Effector CD4-positive, alpha-beta T cell (primary cell): ENCODE measurements around the gene ANKRD44.
A peak's percentile ranks its signal among the peaks of the same experiment; 100 is the strongest.

ENCODE experiments used
- DNase-seq: peaks from one replicate; pipeline ENCODE4 v3.0.0-alpha.2; 2020

ANKRD44 gene

DNA sequence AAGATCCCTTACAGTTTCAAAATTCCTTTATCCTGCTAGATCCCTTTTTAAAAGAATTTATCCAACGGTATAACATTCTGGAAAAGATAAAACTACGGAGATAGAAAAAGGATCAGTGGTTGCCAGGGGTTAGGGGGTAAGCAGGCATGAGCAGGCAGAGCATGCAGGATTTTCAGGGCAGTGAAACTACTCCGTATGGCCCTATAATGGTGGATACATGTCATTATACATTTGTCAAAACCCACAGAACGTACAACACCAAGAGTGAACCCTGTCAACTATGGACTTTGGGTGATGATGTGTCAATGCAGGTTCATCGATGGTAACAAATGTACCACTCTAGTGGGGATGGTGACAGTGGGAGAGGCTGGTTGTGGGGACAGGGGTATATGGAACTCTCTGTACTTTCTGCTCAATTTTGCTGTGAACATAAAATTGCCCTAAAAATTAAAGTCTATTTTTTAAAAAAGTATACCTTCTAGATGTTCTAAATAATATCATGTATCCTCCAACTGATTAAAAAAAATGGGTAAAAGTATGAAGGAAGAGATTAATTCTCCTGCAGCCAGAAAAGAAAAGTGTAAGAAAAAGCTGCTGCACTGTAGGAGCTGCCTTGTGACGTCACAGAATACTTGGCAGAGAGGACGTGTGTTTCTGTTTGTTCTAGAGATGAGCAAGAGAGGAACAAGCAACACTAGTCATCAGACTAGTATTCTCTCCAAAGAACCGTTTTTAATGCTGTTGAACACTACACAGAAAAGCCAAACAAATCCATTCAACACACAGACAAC, 23.6 kb downstream of the ANKRD44 start:
- peak; percentile 49 for DNase-seq

DNA sequence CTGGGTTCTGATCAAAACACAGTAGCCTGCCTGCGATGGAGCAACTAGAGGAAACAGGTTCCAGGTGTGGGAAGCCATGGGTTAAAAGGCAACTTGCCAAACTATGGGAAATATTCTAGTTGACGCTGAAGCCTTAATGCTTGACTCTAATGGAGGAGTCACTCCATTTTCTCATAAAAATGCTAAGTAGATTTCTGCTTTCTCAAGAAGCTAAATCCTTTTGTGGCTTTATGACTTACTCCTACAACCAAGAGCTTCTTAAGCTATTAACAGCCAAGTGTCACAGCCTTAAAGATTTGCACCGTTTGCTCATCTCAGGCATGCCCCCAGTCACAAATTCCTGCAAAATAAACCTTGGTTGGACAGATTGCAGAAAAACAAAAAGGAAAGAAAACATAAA, 25.2 kb downstream of the ANKRD44 start:
- DNase-seq = no peak

DNA sequence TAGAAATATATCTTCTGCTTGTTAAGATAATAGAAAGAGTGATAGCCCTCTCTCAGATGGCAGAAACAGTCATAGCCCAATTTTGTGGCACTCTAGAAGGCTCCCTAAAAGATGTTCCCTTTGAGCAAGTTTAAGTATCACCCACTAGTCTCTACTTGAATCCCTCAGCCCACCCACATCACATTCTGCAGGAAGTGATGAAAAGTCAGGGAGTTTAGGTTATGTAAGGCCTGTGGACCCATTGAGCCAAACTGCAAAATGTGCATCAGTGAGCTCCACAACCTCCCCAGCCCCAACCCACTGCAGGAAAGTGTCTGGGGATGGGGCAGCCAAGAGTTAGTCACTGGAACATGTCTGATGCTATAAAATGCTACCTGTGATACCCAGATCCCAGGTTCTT, 25.6 kb downstream of the ANKRD44 start:
- no peak for DNase-seq

DNA sequence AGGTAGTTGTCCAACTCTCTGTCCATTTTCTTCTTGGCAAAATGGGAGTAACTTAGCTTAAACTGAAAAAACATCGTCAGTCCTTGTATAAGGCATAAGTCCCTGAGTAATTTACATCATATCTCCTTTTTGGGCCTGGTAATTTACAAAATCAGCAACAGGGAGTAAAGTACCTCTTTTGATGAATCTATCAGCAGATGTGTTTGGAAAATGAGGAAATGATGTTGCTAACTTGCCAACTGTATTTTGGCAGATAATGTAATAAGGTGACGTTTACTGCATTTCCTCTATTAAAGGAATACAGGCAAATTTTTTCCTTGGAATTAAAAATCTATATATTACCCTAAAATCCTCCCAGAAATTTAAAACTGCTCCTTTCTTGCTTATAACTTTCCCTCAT, 29.2 kb downstream of the ANKRD44 start:
- no peak for DNase-seq

DNA sequence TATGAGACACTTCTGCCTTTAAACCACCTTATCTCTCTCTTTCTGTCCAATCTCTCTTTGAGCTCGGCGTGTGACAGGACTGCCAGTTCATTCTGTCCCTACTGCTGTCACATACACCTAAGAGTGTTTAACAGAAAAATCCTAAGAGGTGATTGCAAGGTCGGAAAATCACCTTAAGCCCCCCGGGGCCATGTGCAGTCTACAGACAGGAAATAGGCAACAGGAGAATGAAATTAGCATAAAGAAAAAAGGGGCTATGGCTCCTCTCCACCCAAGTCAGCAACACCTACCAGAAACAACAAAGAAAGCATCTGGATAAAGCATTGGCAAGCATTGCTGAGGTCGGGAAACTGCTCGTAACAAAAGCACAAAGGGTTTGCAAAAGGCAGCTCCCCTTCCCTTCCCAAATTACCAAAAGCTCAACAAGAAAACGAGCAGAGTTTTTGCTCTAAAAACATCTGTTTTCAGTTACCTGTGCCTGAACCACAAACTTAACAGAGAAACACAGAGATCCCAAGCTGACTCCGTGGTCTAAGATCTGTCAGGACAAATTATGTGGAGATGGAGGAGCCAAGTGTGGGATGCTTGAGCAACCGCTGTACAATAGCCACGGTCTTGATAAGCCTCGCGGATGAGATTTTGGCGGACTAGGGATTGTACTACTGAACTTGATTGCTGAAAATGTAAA, 30.4 kb downstream of the ANKRD44 start:
- no peak for DNase-seq

DNA sequence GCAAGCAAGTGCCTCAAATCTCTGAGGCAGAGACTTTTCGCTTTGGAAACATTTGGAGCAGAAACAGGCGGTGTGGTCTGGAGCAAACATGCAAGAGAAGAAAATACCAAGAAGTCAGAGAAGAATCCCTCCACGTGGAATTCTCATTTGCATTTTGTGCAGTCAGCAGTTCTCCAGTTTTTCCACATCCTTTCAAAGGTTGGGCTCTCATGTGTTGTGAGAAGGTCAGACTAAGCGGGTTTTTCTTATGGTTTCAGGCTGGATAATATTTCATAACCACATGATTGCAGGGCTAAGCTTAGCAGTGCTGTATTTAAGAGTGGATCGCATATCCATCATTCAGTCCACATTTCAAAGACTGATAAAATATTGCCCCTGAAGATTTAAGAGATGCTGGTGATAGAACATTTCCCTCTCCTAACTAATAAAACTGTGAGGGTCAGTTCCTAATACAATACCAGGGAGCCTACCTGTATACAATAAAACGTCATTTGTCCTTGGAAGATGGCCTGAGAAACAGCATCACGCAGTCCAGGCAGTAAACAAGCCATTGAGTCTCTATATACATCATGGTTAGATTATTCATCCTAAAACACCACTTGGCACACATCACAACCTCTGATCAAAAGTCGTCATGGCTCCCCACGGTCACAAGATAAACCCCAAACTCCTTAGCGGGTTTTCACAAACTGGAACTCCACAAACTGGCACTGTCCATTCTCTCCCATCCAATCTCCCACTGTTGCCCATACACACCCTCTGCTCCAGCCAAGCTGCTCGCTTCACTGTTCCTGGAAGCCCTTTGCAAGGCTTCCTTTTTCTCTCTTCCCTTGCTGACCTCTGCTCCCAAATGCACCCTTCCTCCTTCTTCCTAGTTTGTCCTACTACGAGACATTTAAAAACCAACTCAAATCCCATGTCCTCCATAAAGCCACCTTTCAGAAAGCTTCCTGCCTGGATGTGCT, 31.5 kb downstream of the ANKRD44 start:
- no peak for DNase-seq

DNA sequence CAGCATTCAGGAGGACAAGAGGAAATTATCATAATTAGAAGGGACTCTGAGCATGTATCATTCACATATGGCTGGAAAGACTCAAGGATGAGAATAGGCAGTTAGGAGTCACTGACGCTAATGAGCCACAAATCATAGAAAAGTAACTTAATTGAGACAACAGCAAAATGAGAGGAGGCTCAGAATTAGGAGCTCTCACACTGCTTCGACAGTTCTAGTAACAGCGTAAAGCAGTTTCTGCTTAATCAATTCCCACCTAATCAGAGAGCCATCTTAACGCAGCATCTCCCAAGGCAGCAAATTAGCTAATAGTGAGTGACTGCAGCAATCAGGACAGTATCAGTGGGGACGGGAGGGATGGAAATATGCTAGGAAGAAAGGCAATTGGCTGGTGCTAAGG, 32.8 kb downstream of the ANKRD44 start:
- DNase-seq = no peak

DNA sequence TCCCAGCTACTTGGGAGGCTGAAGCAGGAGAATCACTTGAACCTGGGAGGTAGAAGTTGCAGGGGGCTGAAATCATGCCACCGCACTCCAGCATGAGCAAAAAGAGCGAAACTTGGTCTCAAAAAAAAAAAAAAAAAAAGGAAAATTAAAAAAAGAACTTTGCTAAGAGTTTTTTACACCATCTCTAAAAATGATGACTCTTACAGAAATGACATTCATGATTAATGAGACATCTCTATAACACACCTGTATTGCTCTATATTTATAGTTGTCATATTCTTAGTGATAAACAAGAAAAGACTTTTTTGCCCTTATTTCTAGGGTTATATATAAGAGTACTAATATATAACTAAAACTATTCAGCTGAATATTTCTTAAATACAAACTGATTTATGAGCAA, 34.4 kb downstream of the ANKRD44 start:
- no peak for DNase-seq

DNA sequence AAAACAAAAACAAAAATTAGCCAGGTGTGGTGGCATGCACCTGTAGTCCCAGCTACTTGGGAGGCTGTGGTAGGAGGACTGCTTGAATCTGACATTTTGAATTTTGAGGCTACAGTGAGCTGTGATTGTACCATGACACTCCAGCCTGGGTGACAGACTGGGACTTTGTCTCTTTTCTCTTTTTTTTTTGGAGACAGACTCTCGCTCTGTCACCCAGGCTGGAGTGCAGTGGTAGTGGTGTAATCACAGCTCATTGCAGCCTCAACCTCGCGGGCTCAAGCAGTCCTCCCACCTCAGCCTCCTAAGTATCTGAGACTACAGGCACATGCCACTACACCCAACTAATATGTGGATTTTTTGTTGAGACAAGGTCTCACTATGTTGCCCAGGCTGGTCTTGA, 35.6 kb downstream of the ANKRD44 start:
- no peak for DNase-seq

DNA sequence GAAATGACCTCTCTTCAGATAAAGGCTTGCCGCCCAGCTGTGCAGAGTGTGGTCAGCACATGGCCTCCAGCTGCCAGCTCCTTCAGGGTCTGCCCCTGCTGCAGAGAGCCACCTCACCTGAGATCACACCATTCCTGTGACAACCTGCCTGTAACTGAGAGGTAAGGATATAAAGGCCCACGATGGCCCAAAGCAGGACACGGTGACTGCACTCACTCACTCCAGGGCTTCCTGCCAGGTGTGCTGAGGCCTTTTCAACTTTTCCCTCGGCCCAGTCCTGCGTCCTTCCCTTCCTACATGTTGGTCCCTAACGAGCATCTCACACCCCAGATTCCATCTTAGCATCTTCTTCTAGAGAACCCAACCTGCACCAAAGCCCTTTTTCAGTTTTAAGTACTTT, 36.2 kb downstream of the ANKRD44 start:
- DNase-seq = no peak

DNA sequence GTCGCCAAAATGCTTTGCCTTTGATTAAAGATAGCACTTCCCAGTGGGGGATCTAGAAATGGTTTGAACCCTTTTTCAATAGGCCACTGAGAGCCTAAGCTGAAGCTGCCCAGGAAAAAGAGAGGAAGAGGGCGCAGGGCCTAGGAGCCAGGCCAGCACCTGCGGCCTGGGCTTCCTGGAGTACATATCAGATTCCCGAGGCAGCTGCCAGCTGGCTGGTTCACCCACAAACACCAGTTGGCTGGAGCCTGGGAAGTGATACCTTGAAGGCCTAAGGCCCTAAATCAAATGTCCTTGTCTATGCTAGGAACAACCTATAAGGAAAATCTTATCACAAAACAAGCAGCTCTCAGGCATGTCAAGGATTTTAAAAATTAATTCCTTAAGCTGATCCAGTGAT, 37.1 kb downstream of the ANKRD44 start:
- no peak for DNase-seq

DNA sequence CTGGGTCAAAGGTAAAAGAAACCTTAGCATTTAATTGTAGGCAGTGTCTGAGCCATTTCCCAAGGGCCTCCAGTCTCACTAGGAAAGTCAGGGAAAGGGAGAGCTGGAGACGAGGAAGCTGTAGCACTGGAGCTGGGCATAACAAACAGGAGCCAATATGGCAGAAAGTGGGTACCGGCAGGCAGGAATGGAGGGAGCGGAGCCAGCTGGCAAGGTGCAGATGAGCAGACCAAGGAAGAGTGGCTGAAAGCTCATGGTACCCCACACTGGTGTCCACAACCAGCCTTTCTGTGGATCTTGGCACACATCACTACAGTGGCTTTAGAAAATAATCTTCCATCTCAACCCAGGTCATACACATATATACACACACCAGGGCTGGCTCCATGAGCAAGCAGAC, 40.0 kb downstream of the ANKRD44 start:
- DNase-seq = no peak

DNA sequence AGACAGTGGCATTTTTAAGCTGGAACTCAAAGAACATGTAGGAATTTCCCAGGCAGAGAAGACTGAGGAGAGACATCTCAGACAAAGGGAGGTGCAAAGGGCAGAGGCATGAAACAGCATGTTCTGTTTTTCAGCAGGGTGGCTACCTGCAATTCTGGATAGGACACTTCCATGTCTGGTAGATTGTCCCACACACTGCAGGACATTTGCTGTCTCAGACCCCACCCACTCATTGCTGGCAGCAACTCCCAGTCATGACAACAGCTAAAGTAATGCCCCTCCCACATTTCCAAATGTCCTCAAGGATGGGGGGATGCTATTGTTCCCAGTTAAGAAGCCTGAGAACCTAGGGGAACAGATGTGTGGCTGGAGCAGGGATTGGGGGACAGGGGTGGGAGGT, 40.8 kb downstream of the ANKRD44 start:
- no peak for DNase-seq

DNA sequence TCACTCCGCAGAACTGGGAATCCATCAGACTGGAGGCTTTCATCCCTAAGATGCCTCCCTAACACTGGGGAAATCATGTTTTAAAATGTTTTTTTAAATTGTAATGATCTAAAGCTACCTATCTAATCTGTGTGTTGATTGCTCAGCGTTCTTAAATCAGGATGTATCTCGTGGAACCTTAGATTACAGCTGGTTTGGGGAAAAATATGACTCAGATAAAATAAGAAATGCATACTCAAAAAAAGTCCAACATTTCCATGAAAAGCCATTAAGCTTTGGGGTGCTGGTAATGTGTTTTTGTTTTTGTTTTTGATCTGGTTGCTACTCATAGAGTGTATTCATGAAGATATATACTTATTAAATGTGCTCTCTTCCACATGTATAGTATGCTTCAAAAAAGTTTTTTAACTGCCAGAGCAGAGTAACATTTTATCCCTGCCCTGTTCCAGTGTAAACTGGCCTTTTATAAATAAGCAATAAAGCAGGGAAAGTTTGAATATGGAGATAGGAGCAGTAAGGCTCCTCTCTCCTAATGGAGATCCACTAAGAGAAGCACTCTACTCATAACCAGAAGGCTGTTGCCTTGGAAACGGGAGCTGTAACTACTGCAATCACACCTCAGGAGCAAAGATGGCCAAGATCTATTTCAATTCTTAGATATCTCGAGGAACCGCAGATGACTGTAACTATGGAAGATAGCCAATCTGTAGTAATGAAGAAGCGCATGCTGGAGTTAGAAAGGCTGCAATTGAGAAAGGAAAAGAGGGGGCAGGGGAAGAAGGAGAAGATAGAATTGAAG, 41.6 kb downstream of the ANKRD44 start:
- no peak for DNase-seq

DNA sequence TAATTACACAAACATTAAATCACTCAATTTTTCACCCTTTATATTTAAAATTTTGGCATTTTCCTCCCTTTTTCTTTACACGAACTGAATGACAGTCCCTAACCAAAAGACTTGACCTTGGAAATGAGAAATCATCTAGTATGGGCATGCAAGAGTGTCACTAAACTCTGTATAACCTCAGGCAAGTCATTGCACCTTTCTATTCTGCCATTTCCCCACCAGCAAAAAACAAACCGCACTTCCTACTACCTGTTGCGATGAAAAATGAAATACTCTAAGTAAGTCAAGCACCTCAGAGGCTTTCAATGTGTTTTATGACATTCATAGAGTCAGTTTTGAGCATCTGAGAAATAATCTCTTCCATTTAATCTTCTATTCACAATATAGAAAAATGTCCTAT, 44.1 kb downstream of the ANKRD44 start:
- DNase-seq = no peak

DNA sequence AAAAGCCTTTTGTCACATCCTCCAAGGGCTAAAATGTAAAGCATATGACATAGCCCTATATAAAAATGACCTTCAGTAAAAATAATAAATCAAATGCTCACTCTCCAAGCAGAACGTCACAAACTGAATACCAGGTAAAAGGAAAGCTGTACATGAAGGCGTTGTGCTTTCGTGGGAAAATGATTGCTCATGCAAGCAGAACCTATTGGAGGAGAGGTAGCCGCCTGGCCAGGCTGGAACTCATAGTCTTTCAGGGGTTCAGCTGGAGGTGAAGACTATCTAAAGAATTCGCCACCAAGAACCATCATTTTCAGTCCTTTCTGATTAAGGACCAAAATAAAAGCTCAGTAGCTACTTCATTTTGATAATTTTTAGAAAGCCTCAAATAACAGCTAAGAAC, 44.7 kb downstream of the ANKRD44 start:
- DNase-seq = no peak

DNA sequence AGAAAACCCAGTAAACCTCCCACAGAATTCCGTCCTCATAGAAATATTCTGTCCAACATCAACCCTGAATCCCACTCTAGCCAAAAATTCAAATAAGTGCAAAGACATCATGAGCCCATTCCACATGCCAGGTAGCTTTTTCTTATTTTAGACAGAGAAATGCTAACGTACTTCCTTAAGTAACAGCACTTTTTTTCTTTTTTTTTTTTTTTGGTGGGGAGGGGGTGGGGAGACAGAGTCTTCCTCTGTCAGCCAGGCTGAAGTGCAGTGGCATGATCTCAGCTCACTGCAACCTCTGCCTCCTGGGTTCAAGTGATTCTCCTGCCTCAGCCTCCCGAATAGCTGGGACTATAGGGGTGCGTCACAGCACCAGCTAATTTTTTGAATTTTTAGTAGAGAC, 45.5 kb downstream of the ANKRD44 start:
- DNase-seq = no peak

DNA sequence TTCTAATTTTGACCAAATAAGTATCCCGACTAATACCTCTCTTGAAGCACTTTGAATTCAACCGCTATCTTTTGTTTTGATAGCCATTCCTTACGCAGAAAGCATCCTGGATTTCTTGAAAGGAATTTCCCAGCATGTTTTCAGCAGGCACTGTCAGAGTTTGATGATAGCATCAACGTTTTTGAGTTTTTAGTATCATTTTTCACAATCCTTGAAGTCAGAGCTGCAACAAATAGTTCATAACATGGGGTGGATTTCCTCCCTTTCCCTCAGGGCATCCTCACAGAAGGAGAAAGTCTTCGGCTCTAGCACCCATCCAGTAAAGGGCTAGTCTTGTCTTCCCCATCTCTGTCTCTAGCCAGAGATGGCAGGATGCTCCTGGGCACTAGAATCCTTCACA, 46.2 kb downstream of the ANKRD44 start:
- DNase-seq = no peak

DNA sequence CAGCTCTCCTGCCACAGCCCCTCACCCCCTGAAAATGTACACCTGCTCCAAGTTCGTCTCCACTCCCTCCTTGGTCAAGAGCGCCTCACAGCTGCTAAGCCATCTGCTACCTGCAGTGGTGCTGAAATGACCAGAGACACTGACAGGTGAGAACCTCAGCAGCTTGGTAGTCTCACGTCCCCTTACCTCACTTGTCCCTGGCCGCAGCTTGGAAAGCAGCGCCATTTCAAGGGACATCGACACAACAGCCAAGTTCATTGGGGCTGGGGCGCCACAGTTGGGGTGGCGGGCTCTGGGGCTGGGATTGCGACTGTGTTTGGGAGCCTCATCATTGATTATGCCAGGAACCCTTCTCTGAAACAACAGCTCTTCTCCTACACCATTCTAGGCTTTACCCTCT, 47.5 kb downstream of the ANKRD44 start:
- DNase-seq = no peak

DNA sequence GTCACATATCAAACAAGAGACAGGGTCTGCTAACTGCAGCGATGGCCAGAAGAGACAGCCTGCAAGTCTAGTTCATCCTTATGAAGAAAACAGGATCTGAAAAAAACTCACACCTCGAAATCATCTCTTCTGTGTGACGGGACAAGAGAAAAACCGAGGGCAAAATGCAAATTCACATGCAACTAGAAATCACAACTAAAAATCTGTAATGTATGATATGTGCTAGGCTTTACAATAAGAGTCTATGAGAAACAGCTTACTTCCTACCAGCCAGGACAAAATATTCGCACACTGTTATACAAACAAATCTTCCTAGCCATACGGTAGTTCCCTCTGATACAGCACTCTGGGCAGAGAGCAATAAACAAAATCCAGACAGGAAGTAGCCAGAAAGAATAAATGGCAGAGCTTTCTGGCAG, 48.8 kb downstream of the ANKRD44 start:
- no peak for DNase-seq

DNA sequence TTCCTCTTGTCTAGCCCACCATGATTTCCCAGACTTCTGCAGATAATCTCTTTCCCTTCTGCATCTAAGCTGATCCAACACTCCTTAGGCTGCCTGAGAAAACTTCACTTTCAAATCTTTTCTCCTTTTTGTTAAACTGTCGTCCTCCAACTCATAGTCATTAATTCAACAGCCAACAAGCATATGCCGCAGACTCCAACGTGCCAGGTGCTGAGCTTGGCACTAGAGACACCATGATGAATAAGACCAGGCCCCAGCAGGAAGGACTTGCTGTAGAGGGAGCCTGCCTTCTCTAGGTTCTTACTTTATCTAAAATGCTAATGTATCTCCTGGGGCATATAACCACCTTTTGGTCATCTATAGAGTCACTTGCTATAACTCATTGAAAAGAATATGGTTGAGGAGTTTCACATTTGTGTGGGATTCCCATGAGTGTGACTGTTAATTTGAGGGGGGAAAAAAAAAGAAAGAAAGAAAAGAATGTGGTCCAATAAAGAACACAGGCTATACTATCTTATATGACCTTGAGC, 51.0 kb downstream of the ANKRD44 start:
- no peak for DNase-seq

DNA sequence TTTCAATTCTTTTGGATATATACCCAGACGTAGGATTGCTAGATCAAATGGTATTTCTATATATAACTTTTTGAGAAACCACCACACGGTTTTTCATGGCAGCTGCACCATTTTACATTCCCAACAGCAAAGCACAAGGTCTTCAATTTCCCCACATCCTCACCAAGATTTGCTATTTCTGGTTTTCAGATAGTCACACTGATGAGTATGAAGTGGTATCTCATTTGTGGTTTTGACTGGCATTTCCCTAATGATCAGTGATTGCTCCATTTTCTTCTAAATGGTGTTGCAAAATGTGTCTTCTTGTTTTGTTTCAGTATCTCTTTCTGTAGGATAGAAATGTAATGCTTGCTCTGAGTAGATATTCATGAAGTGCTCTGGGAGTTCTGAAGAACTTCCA, 52.0 kb downstream of the ANKRD44 start:
- DNase-seq = no peak
